SJCRH30 (cell line): ENCODE measurements around the gene UCHL5. TPM values are rescaled to one million over a fixed set of nuclear protein-coding genes. Genes with fewer than 3 reads are reported as not detected.
"Not testable (repeated sequence)": the region's sequence is repeated elsewhere in the genome, so short reads cannot be mapped to it uniquely, and the experiment has no call there.

Experiments used
- DNase-seq, 2 experiments: peaks; one replicate each; pipeline ENCODE4 v3.0.0-alpha.2; 2015 to 2020
- H3K27ac ChIP-seq: fragments of 250-450 bp; sonication (Bioruptor Pico); 2 replicates; pipeline ENCODE4 v1.5.1; 2020; ENCODE audit warnings: mild to moderate bottlenecking, moderate library complexity
- H3K27me3 ChIP-seq: fragments of 250-450 bp; sonication (Bioruptor Pico); 2 replicates; pipeline ENCODE4 v1.5.1; 2020; ENCODE audit warnings: mild to moderate bottlenecking, moderate library complexity
- H3K36me3 ChIP-seq: fragments of 250-450 bp; sonication (Bioruptor Pico); 2 replicates; pipeline ENCODE4 v1.5.1; 2020; ENCODE audit warnings: mild to moderate bottlenecking, moderate library complexity
- H3K4me1 ChIP-seq: fragments of 250-450 bp; sonication (Bioruptor Pico); 2 replicates; pipeline ENCODE4 v1.5.1; 2020; ENCODE audit warnings: mild to moderate bottlenecking, moderate library complexity
- H3K4me3 ChIP-seq: fragments of 250-450 bp; sonication (Bioruptor Pico); 2 replicates; pipeline ENCODE4 v1.5.1; 2020; ENCODE audit warnings: mild to moderate bottlenecking, moderate library complexity
- H3K9me3 ChIP-seq: fragments of 250-450 bp; sonication (Bioruptor Pico); replicated peaks from 2 replicates; pipeline ENCODE4 v1.5.1; 2020; ENCODE audit warnings: mild to moderate bottlenecking, moderate library complexity
- total RNA-seq: library from RNA; depleted of rRNA; stranded (reverse); fragments of >200 nt; shearing (Covaris generic); gene quantifications from 2 replicates; pipeline ENCODE4 v1.2.3, GENCODE V29; 2014

UCHL5 gene
- total RNA-seq, 1 experiment from 2014 or later, result 42.2 TPM

DNA sequence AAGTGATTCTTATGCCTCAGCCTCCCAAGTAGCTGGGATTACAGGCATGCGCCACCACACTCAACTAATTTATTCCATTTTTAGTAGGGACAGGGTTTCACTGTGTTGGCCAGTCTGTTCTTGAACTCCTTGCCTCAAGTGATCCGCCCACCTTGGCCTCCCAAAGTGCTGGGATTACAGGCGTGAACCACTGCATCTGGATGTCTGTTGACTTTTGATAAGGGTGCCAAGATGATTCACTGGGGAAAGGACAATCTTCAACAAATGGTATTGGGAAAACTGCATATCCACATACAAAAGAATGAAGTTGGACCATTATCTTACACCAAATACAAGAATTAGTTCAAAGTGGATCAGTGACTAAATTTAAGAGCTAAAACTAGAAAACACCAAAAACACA lies 20.0 kb upstream of the UCHL5 start:
- no peaks in the 10 kb centered on the region for H3K9me3 ChIP-seq
- no peak overlapping the region for H3K27ac ChIP-seq
- no peak overlapping the region for H3K4me3 ChIP-seq
- DNase-seq, result no peak
- H3K27me3 ChIP-seq, result no peaks in the 10 kb centered on the region
- peaks cover 46% of the 10 kb centered on the region for H3K36me3 ChIP-seq
- no peaks in the 10 kb centered on the region for H3K4me1 ChIP-seq

DNA sequence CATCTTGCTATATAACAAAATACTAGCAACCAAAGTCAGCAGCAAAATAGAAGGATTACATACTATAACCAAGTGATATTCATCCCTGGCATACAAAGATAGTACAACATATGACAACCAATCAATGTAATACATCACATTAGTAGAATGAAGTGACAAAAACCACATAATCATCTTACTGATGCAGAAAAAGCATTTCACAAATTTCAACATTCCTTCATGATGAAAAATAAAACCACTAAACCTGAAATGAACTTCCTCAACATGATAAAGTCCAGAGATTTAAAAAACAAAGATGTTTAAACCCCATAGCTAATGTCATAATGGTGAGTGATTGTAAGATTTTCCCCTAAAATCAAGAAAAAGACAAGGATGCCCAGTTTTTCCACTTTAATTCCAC lies 18.8 kb upstream of the UCHL5 start:
- Histone ChIP-seq H3K9me3 (no peaks in the 10 kb centered on the region), H3K4me1 (no peaks in the 10 kb centered on the region), H3K36me3 (peaks cover 43% of the 10 kb centered on the region), H3K27ac (no peak overlapping the region), H3K27me3 (no peaks in the 10 kb centered on the region), H3K4me3 (no peak overlapping the region)
- no peak for DNase-seq

DNA sequence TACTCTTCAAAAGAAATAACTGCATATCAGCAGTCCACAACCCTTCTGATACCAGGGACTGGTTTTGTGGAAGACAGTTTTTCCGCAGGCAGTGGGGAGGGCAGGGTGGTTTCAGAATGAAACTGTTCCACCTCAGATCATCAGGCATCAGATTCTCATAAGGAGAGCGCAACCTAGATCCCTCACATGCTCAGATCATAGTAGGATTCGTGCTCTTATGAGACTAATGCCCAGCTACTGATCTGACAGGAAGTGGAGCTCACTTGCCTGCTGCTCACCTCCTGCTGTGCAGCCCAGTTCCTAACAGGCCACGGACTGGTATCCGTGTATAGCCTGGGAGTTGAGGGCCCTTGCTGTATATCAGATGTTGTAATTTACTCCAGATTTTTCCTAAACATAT lies 11.8 kb upstream of the UCHL5 start:
- Histone ChIP-seq H3K4me3 (no peak overlapping the region), H3K36me3 (peaks cover 3% of the 10 kb centered on the region), H3K27ac (no peak overlapping the region), H3K27me3 (no peaks in the 10 kb centered on the region), H3K4me1 (peaks cover 4% of the 10 kb centered on the region), H3K9me3 (no peaks in the 10 kb centered on the region)
- peak in 1 of 2 experiments; percentile 12 for DNase-seq

DNA sequence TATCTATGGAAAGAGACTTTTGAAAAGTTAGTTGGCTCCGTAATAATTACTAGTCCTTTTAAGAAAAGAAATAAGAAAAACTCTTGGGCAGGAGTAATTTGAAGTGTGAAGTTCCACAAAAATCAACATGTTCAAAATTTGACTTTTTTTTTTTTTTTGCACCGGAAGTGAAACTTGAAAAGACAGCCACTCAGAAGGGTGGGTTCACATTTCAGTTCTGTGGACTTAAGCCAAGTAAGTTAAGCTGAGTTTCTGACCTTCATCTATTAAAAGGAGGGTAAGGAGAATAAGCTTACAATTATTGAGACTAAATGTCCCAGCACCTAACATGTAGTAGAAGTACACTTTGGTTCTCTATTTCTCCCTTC lies 11.2 kb upstream of the UCHL5 start:
- Histone ChIP-seq H3K27me3 (no peaks in the 10 kb centered on the region), H3K36me3 (peaks cover 3% of the 10 kb centered on the region), H3K4me3 (no peak overlapping the region), H3K9me3 (no peaks in the 10 kb centered on the region), H3K4me1 (peaks cover 4% of the 10 kb centered on the region), H3K27ac (no peak overlapping the region)
- DNase-seq, result peak in 1 of 2 experiments; percentile 5

DNA sequence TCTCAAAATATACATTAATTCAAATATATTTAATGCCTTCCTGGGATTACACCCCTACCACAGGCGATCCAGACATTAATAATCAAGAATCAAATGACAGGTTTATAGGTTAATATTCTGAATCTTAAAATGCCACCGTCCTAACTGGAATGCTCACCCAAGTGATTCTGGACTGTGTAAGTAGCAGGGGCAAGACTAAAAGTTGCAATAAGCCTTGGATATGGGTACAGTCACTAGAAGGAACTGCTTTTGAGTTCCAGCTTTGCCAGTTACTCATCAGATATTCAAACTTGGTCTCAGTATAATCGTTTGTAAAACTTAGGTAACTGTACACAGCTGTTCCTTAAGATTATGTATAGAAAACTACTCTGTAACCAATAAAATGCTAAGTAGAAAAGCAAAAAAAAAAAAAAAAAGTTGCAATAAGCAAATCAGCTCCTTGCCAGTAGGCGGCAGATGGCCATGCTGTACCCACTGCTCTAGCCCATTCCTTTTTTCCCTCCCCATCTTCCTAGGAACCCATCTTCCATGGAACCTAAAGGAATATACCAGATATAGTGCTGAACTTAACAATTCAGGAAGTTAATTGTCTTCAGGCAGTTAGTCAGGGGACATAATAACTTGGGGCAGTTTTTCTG lies 10.7 kb upstream of the UCHL5 start:
- peak; percentile 5 to 13 for DNase-seq
- no peaks in the 10 kb centered on the region for H3K9me3 ChIP-seq
- peaks cover 4% of the 10 kb centered on the region for H3K4me1 ChIP-seq

DNA sequence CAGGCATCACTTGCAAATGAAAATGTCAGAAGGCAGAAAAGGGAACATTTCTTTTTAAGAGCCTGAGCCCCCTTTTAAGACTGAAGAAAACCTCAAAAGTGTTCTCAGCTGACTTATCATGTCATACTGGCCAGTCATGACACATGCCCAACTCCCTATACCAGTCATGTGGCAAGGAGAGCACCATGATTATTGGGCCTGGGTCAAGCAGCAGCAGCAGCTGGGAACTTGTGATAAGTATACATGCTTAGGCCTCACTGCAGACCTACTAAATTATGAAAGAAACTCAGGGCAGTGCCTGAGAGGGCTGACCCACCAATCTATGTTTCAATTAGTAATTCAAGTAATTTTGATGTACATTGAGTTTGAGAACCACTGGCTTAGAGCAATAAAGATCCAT lies 8.9 kb upstream of the UCHL5 start:
- Histone ChIP-seq H3K4me1 (peaks cover 4% of the 10 kb centered on the region), H3K36me3 (peaks cover under 1% of the 10 kb centered on the region)
- DNase-seq, result no peak

More for the DNA sequence above, 10.7 kb upstream of the UCHL5 start:
- Histone ChIP-seq H3K27ac (no peak overlapping the region), H3K36me3 (peaks cover 3% of the 10 kb centered on the region), H3K4me3 (no peak overlapping the region), H3K27me3 (no peaks in the 10 kb centered on the region)

DNA sequence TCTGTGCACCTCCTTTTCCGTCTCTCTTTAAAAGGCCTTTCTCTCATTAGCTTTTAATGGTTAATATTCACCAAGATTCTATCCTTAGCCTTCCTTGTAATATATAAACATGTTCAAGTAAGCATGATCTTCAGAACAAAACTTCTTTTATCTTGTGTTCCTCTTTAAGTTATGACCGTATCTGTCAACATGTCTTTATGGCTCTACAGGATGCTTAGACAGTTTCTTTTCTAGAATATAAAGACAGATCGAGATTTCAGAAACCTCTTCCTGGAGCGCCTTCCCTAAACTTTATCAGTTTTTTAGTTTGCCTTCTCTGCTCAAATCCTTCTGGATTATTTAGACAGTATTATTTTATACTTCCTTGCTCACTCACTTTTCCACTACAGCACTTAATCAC lies 7.4 kb upstream of the UCHL5 start:
- Histone ChIP-seq H3K4me1 (peaks cover 4% of the 10 kb centered on the region), H3K36me3 (peaks cover 4% of the 10 kb centered on the region), H3K27ac (no peak overlapping the region), H3K4me3 (no peak overlapping the region), H3K27me3 (no peaks in the 10 kb centered on the region), H3K9me3 (no peaks in the 10 kb centered on the region)
- DNase-seq, result no peak

More for the DNA sequence above, 8.9 kb upstream of the UCHL5 start:
- Histone ChIP-seq H3K27me3 (no peaks in the 10 kb centered on the region), H3K9me3 (no peaks in the 10 kb centered on the region), H3K4me3 (no peak overlapping the region), H3K27ac (no peak overlapping the region)

DNA sequence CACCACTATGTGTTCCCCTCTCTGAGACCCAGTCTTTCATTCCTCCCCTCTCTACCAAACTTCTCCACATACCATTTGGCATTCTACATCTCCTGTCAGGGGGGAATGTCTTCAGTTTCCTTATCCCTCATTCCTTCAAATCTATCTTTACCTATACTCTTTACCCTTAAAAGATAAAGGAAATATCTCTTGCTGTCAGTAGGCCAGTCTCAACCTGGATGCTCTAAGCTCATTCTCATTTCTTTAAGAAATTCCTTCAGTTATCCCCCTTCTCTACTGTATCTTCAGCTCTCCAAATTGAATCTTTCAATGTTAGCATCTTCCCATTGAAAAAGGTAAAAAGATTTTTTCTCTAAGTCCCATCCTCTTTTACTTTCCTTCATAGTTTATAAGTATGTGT lies 6.8 kb upstream of the UCHL5 start:
- H3K27ac ChIP-seq, result no peak overlapping the region
- no peak for DNase-seq
- peaks cover 4% of the 10 kb centered on the region for H3K4me1 ChIP-seq
- no peaks in the 10 kb centered on the region for H3K27me3 ChIP-seq
- H3K9me3 ChIP-seq, result no peaks in the 10 kb centered on the region
- peaks cover 4% of the 10 kb centered on the region for H3K36me3 ChIP-seq
- no peak overlapping the region for H3K4me3 ChIP-seq

DNA sequence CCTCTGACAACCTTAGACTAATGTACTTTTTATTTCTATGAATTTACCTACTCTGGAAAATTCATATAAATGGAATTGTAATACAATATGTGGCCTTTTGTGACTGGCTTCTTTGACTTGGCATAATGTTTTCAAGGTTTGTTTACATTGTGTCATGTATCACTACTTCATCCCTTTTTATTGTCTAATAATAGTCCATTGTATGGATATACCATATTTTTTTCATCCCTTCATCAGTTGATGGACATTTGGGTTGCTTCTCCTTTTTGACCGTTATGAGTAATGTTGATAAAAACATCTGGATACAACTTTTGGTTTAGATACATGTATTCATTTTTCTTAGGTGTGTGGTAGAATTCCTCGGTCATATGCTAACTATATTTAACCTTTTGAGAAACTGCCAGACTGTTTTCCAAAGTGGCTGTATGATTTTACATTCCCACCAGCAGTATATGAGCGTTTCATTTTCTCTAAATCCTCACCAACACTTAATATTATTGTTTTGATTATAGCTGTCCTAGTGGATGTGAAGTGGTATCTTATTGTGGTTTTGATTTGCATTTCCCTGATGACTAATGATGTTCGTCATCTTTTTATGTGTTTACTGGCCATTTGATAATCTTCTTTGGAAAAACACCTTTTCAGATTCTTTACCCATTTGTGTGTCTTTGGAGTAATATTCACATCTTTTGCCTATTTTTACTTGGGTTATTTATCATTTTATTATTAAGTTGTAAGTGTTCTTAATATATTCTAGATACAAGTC lies 3.7 kb upstream of the UCHL5 start:
- DNase-seq, result no peak
- Histone ChIP-seq H3K27ac (no peak overlapping the region), H3K36me3 (peaks cover 4% of the 10 kb centered on the region), H3K9me3 (no peaks in the 10 kb centered on the region), H3K4me1 (no peaks in the 10 kb centered on the region), H3K27me3 (no peaks in the 10 kb centered on the region), H3K4me3 (no peak overlapping the region)

DNA sequence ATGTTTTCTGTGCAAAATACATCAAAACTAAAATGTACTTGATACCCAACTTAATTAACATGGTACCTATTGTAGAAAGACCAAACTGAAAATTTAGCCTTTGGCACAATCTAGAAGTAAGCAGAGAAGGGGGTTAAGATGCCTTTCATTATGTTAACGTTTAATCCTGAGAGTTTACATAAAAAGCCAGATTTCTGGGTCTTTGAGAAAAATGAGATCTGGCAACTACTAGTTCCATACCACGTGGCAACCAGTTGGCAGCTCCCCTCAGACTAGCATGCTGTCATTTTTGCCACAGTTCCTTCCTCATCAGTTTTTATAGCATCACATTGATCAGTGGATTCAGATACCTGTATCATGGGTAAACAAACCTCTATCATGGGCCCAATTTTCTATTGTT lies 1.8 kb upstream of the UCHL5 start:
- DNase-seq, result peak; percentile 29 to 41
- Histone ChIP-seq H3K27me3 (no peaks in the 10 kb centered on the region), H3K9me3 (no peaks in the 10 kb centered on the region), H3K4me3 (peak overlapping the region; percentile 95), H3K27ac (peak overlapping the region; percentile 96), H3K36me3 (peaks cover 4% of the 10 kb centered on the region), H3K4me1 (no peaks in the 10 kb centered on the region)

DNA sequence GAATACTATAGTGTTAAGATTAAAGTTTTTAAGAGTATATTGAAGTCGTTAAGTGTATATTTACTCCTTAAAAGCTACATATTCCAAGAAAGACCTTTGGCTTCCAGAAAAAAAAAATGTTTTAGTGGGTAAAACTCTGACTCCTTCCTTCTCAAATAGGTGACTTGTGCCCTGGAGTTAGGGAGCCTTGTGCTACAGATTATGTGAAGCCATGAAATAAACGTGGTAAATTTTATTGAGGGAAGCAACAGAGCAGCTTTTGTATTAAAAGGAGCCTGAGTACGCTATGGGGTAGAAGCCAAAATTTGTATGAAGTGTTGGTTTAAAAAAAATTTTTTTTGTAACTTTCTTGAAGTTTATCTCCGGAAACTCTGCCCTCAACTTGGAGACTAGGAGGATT lies 1.2 kb upstream of the UCHL5 start:
- H3K27ac ChIP-seq, result peak overlapping the region; percentile 96
- peak in 1 of 2 experiments; percentile 15 for DNase-seq

DNA sequence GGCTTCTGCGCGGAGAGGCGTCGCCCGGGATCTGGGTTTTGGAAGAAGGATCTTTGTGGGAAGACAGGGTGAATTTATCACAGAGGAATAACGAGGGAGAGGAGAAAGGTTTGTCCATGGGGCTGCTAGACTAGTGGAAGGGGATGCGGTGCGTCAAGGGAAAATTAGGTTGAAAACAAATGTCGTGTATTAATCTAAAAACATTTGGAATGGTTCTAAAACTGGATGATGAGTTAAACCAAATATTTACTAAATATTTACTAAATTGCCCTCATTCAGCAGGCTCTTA lies 899 bp upstream of the UCHL5 start:
- H3K27me3 ChIP-seq, result no peaks in the 10 kb centered on the region

More for the DNA sequence above, 1.2 kb upstream of the UCHL5 start:
- no peaks in the 10 kb centered on the region for H3K27me3 ChIP-seq
- H3K4me3 ChIP-seq, result peak overlapping the region; percentile 95
- H3K9me3 ChIP-seq, result no peaks in the 10 kb centered on the region
- H3K4me1 ChIP-seq, result no peaks in the 10 kb centered on the region
- H3K36me3 ChIP-seq, result peaks cover 4% of the 10 kb centered on the region

DNA sequence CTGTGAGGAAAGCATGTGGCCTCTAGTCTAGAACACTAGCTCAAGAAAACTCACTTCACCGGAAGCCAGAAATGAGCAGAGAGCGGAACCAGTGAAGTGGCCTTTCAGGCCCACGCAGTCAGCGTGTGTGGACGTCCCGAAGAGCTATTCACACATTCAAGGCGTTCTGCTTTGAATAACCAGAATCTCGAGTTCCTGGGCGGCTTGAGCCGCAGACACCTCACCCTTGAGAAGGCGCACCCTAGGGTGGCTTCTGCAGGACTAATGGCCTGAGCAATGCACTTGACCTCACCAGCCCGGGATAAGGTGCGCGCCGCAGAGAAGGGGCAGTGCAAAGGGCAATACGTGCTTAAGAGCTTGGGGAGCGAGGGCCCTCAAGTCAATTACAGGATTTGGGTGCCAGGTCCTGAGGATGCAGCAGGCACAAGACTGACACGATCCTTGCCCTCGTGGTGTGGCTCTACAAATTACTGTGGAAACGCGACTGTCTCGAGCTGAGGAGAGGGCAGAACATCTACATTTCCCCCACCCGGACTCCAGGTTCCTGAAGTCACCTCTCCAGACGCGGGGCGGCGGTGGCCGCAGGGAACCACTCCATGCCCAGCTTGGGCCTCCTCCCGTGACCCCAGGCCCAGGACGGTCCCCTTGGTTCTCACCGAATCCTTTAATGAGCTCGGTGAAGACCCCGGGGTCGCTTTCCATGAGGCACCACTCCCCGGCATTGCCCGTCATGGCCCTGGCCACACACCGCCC lies 455 bp downstream of the UCHL5 start:
- H3K4me3 ChIP-seq, result peak overlapping the region; percentile 95
- peak overlapping the region; percentile 96 for H3K27ac ChIP-seq
- peak; percentile 24 to 56 for DNase-seq
- H3K4me1 ChIP-seq, result no peaks in the 10 kb centered on the region
- no peaks in the 10 kb centered on the region for H3K27me3 ChIP-seq
- peaks cover 4% of the 10 kb centered on the region for H3K36me3 ChIP-seq
- no peaks in the 10 kb centered on the region for H3K9me3 ChIP-seq

More for the DNA sequence above, 899 bp upstream of the UCHL5 start:
- peaks cover 4% of the 10 kb centered on the region for H3K36me3 ChIP-seq
- H3K4me1 ChIP-seq, result no peaks in the 10 kb centered on the region
- peak overlapping the region; percentile 96 for H3K27ac ChIP-seq
- DNase-seq, result no peak
- peak overlapping the region; percentile 95 for H3K4me3 ChIP-seq
- H3K9me3 ChIP-seq, result no peaks in the 10 kb centered on the region

DNA sequence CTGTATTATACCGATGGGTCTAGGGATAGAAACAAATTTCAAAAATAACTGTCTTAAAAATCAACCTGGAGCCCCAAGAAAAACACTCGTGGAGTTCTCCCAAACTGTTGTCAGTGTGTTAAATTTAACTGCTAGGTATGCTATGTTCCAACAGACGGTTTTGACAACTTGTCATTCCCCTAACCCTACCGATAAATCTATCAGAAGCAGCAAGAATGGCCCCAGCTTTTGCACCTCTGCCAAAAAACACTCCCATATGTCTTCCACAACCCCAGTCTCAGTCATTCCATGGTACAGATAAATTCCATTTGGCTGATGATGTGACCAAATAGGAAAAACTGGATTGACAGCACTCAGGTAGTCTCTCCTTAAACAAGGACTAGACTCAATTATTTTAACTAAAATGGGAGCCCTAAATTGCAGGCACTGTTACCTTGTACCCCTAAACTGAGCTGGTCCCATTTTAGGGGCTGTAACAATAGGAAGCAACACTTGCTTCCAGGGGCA lies 4.9 kb downstream of the UCHL5 start:
- no peak overlapping the region for H3K27ac ChIP-seq
- H3K4me3 ChIP-seq, result no peak overlapping the region
- no peaks in the 10 kb centered on the region for H3K9me3 ChIP-seq
- DNase-seq, result no peak
- H3K36me3 ChIP-seq, result no peaks in the 10 kb centered on the region
- no peaks in the 10 kb centered on the region for H3K4me1 ChIP-seq
- H3K27me3 ChIP-seq, result no peaks in the 10 kb centered on the region

DNA sequence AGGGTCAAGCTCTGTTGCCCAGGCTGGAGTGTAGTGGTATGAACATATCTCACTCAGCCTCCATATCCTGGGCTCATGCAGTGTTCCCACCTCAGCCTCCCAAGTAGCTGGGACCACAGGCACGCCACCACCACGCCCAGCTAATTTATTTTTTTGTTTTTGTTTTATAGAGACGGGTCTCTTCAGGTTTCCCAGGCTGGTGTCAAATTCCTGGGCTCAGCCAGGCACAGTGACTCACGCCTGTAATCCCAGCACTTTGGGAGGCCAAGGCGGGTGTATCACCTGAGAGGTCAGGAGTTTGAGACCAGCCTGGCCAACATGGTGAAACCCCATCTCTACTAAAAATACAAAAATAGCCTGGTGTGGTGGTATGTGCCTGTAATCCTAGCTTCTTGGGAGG lies 10.2 kb downstream of the UCHL5 start:
- DNase-seq, H3K27ac ChIP-seq, H3K27me3 ChIP-seq, H3K4me3 ChIP-seq, H3K36me3 ChIP-seq, H3K9me3 ChIP-seq, H3K4me1 ChIP-seq: not testable (repeated sequence)
